ENCODE data around the gene ZBTB40. TPM values are rescaled to one million over a fixed set of nuclear protein-coding genes. Genes with fewer than 3 reads are reported as not detected.
A peak's percentile ranks its signal among the peaks of the same experiment; 100 is the strongest.

Gene ZBTB40
- total RNA-seq, 1 experiment from 2014 or later: 16.3 TPM

DNA sequence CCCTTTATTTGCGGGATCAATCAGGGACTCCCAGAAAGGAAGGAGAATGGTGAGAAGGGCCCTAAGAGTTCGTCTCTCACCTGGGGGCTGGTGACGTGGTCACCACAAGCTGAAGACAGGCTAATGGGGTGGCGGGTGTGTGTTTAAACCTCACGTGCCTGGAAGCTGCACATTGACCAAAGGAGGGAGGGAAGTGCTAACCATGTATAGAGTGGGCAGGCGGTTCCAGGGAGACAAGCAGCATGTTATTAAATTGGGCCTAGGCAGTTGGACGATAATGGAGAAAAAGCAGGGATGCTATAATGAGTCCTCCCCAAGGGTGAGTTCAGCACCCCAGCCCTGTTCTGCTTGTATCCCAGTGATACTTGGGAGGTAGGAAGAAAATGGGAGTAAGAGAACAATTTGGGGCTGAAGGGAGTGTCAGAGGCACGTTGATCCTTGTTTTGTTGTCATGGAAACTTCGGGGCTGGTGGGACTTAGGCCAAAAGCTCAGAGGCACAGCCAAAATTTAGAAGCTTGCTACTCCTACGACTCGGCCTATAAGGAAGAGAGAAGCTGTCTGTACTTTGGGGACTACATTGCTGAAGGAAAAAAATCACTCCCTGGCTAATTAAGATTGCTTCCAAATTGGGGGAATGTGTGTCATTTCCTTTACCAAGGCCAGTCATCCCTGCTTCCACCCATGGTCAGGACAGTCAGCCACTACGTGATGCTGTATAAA is 78.4 kb downstream of the ZBTB40 start:
- Mint-ChIP-seq H3K27me3 (ENCODE audit: low read depth) (no peaks in the 10 kb centered on the region), H3K4me3 (no peak overlapping the region), H3K4me1 (peaks cover 0 to 6% of the 10 kb centered on the region in 2 experiments; a peak in 1 of 4 replicates), H3K27ac (peak overlapping the region in 1 of 3 experiments; percentile 40; a peak in 1 of 7 replicates), H3K36me3 (ENCODE audit: insufficient read depth in 1 of 3, low read depth in 3 of 3) (peaks cover 0 to 18% (median 0%) of the 10 kb centered on the region in 3 experiments; a peak in 4 of 7 replicates), H3K9me3 (no peaks in the 10 kb centered on the region)
- no peaks in the 10 kb centered on the region for H3K4me1 ChIP-seq (ENCODE audit: insufficient read depth, low read length)
- no peaks in the 10 kb centered on the region for H4K20me1 ChIP-seq (ENCODE audit: control insufficient read depth, insufficient read depth, insufficient read length)
- H2BK15ac ChIP-seq (ENCODE audit: low read depth, low read length): no peak overlapping the region
- peak; percentile 18 for DNase-seq
- H3T11ph ChIP-seq (ENCODE audit: low read length): no peak overlapping the region
- no peak overlapping the region for H2AFZ ChIP-seq (ENCODE audit: low read length)
- no peak overlapping the region for H2BK20ac ChIP-seq (ENCODE audit: low read depth, low read length, poor library complexity, severe bottlenecking)
- no peak overlapping the region for H4K91ac ChIP-seq (ENCODE audit: insufficient read length, low read depth, low read length)
- H2AK5ac ChIP-seq (ENCODE audit: insufficient read length, low read length): no peak overlapping the region
- no peaks in the 10 kb centered on the region for H3K27me3 ChIP-seq (ENCODE audit: insufficient read depth, low read length)
- TF ChIP-seq, protein P1, sequence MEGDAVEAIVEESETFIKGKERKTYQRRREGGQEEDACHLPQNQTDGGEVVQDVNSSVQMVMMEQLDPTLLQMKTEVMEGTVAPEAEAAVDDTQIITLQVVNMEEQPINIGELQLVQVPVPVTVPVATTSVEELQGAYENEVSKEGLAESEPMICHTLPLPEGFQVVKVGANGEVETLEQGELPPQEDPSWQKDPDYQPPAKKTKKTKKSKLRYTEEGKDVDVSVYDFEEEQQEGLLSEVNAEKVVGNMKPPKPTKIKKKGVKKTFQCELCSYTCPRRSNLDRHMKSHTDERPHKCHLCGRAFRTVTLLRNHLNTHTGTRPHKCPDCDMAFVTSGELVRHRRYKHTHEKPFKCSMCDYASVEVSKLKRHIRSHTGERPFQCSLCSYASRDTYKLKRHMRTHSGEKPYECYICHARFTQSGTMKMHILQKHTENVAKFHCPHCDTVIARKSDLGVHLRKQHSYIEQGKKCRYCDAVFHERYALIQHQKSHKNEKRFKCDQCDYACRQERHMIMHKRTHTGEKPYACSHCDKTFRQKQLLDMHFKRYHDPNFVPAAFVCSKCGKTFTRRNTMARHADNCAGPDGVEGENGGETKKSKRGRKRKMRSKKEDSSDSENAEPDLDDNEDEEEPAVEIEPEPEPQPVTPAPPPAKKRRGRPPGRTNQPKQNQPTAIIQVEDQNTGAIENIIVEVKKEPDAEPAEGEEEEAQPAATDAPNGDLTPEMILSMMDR (conservative IDR thresholded peaks at IDR 0.05): no peak
- no peak overlapping the region for H3K4ac ChIP-seq (ENCODE audit: low read depth, low read length)
- no peak overlapping the region for H2BK12ac ChIP-seq (ENCODE audit: insufficient read length, low read depth, low read length)
- H2BK5ac ChIP-seq (ENCODE audit: insufficient read length, low read length): no peak overlapping the region
- H3K27ac ChIP-seq (ENCODE audit: insufficient read length, low read depth, low read length): no peak overlapping the region
- H3K14ac ChIP-seq (ENCODE audit: insufficient read depth, low read length): no peak overlapping the region
- no peak overlapping the region for H4K5ac ChIP-seq (ENCODE audit: insufficient read length, low read depth, low read length)
- no peaks in the 10 kb centered on the region for H3K9me3 ChIP-seq (ENCODE audit: control insufficient read depth, low read depth, low read length)
- H3K23me2 ChIP-seq (ENCODE audit: insufficient read length, low read depth, low read length, poor library complexity, severe bottlenecking): no peaks in the 10 kb centered on the region
- no CpG with 5 or more reads among the region's 12 CpGs for WGBS (ENCODE audit: extremely low coverage, insufficient read length, low lambda C conversion rate)
- no peaks in the 10 kb centered on the region for H3K79me2 ChIP-seq (ENCODE audit: insufficient read depth, low read length)
- H3K9ac ChIP-seq (ENCODE audit: extremely low read depth, insufficient read length, low read length): no peak overlapping the region
- no peak overlapping the region for H3K4me2 ChIP-seq (ENCODE audit: insufficient read depth, insufficient read length, low read length)
- H3K23ac ChIP-seq (ENCODE audit: insufficient read length, low read depth, low read length): no peak overlapping the region
- H2BK120ac ChIP-seq (ENCODE audit: low read depth, low read length, poor library complexity, severe bottlenecking): no peak overlapping the region
- H3K56ac ChIP-seq (ENCODE audit: insufficient read length, low read depth, low read length): no peak overlapping the region
- H3K79me1 ChIP-seq (ENCODE audit: insufficient read depth, low read depth, low read length, poor library complexity, severe bottlenecking): no peaks in the 10 kb centered on the region
- H3K18ac ChIP-seq (ENCODE audit: insufficient read length, low read depth, low read length): no peak overlapping the region
- H4K8ac ChIP-seq (replicated peaks; ENCODE audit: insufficient read length, low read depth, low read length): no peak overlapping the region
